ENCODE data around the gene DNAJC17. TPM values are rescaled to one million over a fixed set of nuclear protein-coding genes. Genes with fewer than 3 reads are reported as not detected.

Gene DNAJC17
- total RNA-seq, 1 experiment from 2014 or later, result 36.1 TPM

DNA sequence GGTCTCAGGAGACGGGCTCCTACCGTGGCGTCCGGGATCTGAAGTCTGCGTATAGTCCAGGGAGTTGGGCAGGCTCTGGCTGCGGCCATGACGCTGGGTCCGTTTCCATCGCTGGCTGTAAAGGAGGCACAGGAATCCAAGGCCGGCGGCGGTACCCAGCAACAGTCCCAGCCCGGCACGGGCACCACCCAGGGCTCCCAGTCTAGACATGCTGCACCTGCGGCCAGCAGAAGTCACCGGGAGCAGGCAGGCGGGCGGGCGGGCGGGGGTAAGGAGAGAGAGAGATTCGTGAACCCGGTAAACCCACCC is 52.7 kb downstream of the DNAJC17 start (continued):
- no peak for TF ChIP-seq ZFX (IDR thresholded peaks at IDR 0.05)
- no peak for TF ChIP-seq SIN3A (IDR thresholded peaks at IDR 0.05; ENCODE audit: low read depth)
- no peak for TF ChIP-seq CEBPB (IDR thresholded peaks at IDR 0.05; ENCODE audit: low read depth)
- TF ChIP-seq SP1 (IDR thresholded peaks at IDR 0.05; ENCODE audit: low read depth), result no peak

DNA sequence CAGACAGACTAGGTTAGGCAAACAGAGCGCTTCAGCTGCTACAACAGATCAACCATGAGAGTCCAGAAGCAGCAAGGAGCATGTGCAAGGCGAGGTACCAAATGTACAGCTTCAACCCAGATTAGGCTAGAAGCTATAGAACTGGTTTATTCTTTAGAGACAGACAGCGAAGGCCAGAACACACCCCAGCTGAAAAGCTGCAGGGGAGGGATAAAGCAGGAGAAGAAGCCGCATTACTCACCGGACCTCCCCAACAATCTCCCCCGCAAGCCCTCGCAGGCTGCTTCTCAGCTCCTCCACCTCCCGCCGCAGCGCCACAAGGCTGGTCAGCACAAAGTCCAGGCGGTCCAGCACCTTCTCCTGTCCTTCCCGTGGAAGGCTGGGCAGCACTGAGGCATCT is 55.5 kb downstream of the DNAJC17 start:
- no peak overlapping the region for H3K4me3 ChIP-seq (replicated peaks in 1 of 2; ENCODE audit: low read depth in 1 of 2, low read length in 2 of 2)
- peaks cover 12% of the 10 kb centered on the region in 2 experiments; a peak in 3 of 4 replicates for H3K36me3 ChIP-seq (ENCODE audit: control insufficient read depth in 1 of 2, insufficient read depth in 2 of 2, low read length in 2 of 2)
- ChIA-PET CTCF (no interaction called here), RAD21 (ENCODE audit: low non-redundant PET in 1 of 2, low total read pairs in 2 of 2, uncharacterized antibody in 2 of 2, unreplicated experiment in 2 of 2) (no interaction called here), POLR2A (no interaction called here)
- peaks cover 35% of the 10 kb centered on the region for H3K79me2 ChIP-seq (ENCODE audit: insufficient read depth, low read length)
- no peak for DNase-seq (ENCODE audit: low read depth, low spot score)
- ATAC-seq, result no peak
- H3K9me2 ChIP-seq (ENCODE audit: insufficient read depth), result no peaks in the 10 kb centered on the region
- H3K9ac ChIP-seq (ENCODE audit: low read length), result no peak overlapping the region
- BruUV-seq (replicated peaks), result no TSS peak
- H3K27me3 ChIP-seq (ENCODE audit: insufficient read depth, low read length), result no peaks in the 10 kb centered on the region
- peaks cover 7 to 17% of the 10 kb centered on the region in 2 experiments for H3K4me1 ChIP-seq (ENCODE audit: control insufficient read depth in 1 of 2, insufficient read depth in 2 of 2, low read length in 2 of 2)
- no peaks in the 10 kb centered on the region for H4K20me1 ChIP-seq (ENCODE audit: insufficient read depth)
- intact Hi-C loops (cut with micrococcal nuclease), result no loop called here
- no peak overlapping the region for H2AFZ ChIP-seq (ENCODE audit: low read depth, low read length, poor library complexity, severe bottlenecking)
- H3K27ac ChIP-seq (ENCODE audit: low read depth, low read length), result no peak overlapping the region
- no peak for TF ChIP-seq TCF7L2 (IDR thresholded peaks at IDR 0.05; ENCODE audit: borderline replicate concordance, extremely low read depth, insufficient read depth, insufficient read length)
- no peak for TF ChIP-seq YY1 (IDR thresholded peaks at IDR 0.05; ENCODE audit: extremely low read depth, insufficient replicate concordance, low read depth, low read length)
- no peak for TF ChIP-seq RAD21 (IDR thresholded peaks at IDR 0.05; ENCODE audit: low read depth)
- no peak for TF ChIP-seq ZNF274 (IDR thresholded peaks at IDR 0.05; ENCODE audit: low read depth, low read length)
- TF ChIP-seq FOSL1 (IDR thresholded peaks at IDR 0.05; ENCODE audit: low read depth), result no peak
- no peak for TF ChIP-seq CBX3 (IDR thresholded peaks at IDR 0.05; ENCODE audit: low read depth)
- no peak for TF ChIP-seq JUND (IDR thresholded peaks at IDR 0.05)
- TF ChIP-seq POLR2A (IDR thresholded peaks at IDR 0.05; ENCODE audit: borderline replicate concordance, extremely low read depth, insufficient read depth, insufficient read length), result no peak
- TF ChIP-seq SIN3A (IDR thresholded peaks at IDR 0.05; ENCODE audit: low read depth), result no peak
- TF ChIP-seq, protein P1, sequence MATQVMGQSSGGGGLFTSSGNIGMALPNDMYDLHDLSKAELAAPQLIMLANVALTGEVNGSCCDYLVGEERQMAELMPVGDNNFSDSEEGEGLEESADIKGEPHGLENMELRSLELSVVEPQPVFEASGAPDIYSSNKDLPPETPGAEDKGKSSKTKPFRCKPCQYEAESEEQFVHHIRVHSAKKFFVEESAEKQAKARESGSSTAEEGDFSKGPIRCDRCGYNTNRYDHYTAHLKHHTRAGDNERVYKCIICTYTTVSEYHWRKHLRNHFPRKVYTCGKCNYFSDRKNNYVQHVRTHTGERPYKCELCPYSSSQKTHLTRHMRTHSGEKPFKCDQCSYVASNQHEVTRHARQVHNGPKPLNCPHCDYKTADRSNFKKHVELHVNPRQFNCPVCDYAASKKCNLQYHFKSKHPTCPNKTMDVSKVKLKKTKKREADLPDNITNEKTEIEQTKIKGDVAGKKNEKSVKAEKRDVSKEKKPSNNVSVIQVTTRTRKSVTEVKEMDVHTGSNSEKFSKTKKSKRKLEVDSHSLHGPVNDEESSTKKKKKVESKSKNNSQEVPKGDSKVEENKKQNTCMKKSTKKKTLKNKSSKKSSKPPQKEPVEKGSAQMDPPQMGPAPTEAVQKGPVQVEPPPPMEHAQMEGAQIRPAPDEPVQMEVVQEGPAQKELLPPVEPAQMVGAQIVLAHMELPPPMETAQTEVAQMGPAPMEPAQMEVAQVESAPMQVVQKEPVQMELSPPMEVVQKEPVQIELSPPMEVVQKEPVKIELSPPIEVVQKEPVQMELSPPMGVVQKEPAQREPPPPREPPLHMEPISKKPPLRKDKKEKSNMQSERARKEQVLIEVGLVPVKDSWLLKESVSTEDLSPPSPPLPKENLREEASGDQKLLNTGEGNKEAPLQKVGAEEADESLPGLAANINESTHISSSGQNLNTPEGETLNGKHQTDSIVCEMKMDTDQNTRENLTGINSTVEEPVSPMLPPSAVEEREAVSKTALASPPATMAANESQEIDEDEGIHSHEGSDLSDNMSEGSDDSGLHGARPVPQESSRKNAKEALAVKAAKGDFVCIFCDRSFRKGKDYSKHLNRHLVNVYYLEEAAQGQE (IDR thresholded peaks at IDR 0.05; ENCODE audit: low read depth), result no peak
- no peak for TF ChIP-seq SP1 (IDR thresholded peaks at IDR 0.05; ENCODE audit: low read depth)
- TF ChIP-seq EGR1 (IDR thresholded peaks at IDR 0.05; ENCODE audit: low read depth), result no peak
- TF ChIP-seq, protein P2, sequence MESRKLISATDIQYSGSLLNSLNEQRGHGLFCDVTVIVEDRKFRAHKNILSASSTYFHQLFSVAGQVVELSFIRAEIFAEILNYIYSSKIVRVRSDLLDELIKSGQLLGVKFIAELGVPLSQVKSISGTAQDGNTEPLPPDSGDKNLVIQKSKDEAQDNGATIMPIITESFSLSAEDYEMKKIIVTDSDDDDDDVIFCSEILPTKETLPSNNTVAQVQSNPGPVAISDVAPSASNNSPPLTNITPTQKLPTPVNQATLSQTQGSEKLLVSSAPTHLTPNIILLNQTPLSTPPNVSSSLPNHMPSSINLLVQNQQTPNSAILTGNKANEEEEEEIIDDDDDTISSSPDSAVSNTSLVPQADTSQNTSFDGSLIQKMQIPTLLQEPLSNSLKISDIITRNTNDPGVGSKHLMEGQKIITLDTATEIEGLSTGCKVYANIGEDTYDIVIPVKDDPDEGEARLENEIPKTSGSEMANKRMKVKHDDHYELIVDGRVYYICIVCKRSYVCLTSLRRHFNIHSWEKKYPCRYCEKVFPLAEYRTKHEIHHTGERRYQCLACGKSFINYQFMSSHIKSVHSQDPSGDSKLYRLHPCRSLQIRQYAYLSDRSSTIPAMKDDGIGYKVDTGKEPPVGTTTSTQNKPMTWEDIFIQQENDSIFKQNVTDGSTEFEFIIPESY (IDR thresholded peaks at IDR 0.05; ENCODE audit: extremely low read depth, insufficient replicate concordance, low read length), result no peak
- TF ChIP-seq, protein P3, sequence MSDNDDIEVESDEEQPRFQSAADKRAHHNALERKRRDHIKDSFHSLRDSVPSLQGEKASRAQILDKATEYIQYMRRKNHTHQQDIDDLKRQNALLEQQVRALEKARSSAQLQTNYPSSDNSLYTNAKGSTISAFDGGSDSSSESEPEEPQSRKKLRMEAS (IDR thresholded peaks at IDR 0.05), result no peak
- no peak for TF ChIP-seq ELF1 (IDR thresholded peaks at IDR 0.05; ENCODE audit: borderline replicate concordance, low read depth)
- no peaks in the 10 kb centered on the region for H3K9me3 ChIP-seq (ENCODE audit: control insufficient read depth in 1 of 2, insufficient read depth in 1 of 2, low read depth in 1 of 2, low read length in 2 of 2)
- no peak overlapping the region for H3K4me2 ChIP-seq (ENCODE audit: low read length)

Measured in HCT116 (cell line).